Liver (tissue), 9 donors: ENCODE data around the gene TBC1D9B. TPM values are rescaled to one million over a fixed set of nuclear protein-coding genes. Genes with fewer than 3 reads are reported as not detected.

Source experiments
- DNase-seq: peaks from one replicate; pipeline ENCODE4 v3.0.0-alpha.2; 2017; ENCODE audit warnings: low spot score
- H3K27ac ChIP-seq, 2 donors: one replicate each; pipeline ENCODE4 v1.7.0; 2013; ENCODE audit warnings: inconsistent platforms in 2 of 2, low read length in 2 of 2, control low read depth in 1 of 2, low read depth in 1 of 2, mild to moderate bottlenecking in 1 of 2
- H3K27me3 ChIP-seq, 4 donors: one replicate each; pipeline versions ENCODE4 v1.6.1 to v1.7.0; 2013; ENCODE audit warnings: low read length in 3 of 4, inconsistent platforms in 1 of 4, mild to moderate bottlenecking in 1 of 4, moderate library complexity in 1 of 4; ENCODE audit not compliant: control insufficient read depth in 4 of 4, insufficient read depth in 4 of 4
- H3K36me3 ChIP-seq, 4 donors: one replicate each; pipeline versions ENCODE4 v1.6.1 to v1.7.0; 2013; ENCODE audit warnings: low read length in 3 of 4, mild to moderate bottlenecking in 3 of 4, low read depth in 1 of 4, moderate library complexity in 1 of 4; ENCODE audit not compliant: control insufficient read depth in 4 of 4, insufficient read depth in 3 of 4
- H3K4me1 ChIP-seq, 4 donors: one replicate each; pipeline versions ENCODE4 v1.6.1 to v1.7.0; 2013; ENCODE audit warnings: low read length in 3 of 4, mild to moderate bottlenecking in 3 of 4, moderate library complexity in 1 of 4; ENCODE audit not compliant: control insufficient read depth in 4 of 4, insufficient read depth in 4 of 4
- H3K4me3 ChIP-seq, 3 donors: one replicate each; pipeline versions ENCODE4 v1.6.1 to v1.7.0; 2013; ENCODE audit warnings: low read length in 3 of 3, control low read depth in 1 of 3, low read depth in 1 of 3, mild to moderate bottlenecking in 1 of 3
- H3K9ac ChIP-seq, 2 donors: one replicate each; pipeline ENCODE4 v1.7.0; 2013; ENCODE audit warnings: low read length in 2 of 2, mild to moderate bottlenecking in 2 of 2, moderate library complexity in 2 of 2, control low read depth in 1 of 2, low read depth in 1 of 2
- H3K9me3 ChIP-seq, 4 donors: one replicate each; pipeline versions ENCODE4 v1.6.1 to v1.7.0; 2013; ENCODE audit warnings: low read length in 3 of 4; ENCODE audit not compliant: control insufficient read depth in 4 of 4
- ATF3 ChIP-seq: IDR thresholded peaks from 2 replicates; pipeline ENCODE4 v1.6.1; 2016; ENCODE audit warnings: antibody characterized with exemption
- CTCF ChIP-seq: fragments of 150-350 bp; IDR thresholded peaks from 2 replicates; pipeline ENCODE4 v1.5.1; 2017; ENCODE audit warnings: improper control_type of control experiment, low read depth, low read length; ENCODE audit not compliant: missing input control
- EGR1 ChIP-seq, 2 donors: IDR thresholded peaks; 2 replicates each; pipeline ENCODE4 v1.6.1; 2016 to 2018; ENCODE audit warnings: antibody characterized with exemption in 2 of 2, low read depth in 2 of 2
- FOXA1 ChIP-seq: IDR thresholded peaks from 2 replicates; pipeline ENCODE4 v1.6.1; 2016; ENCODE audit warnings: antibody characterized with exemption
- GABPA ChIP-seq, 2 donors: IDR thresholded peaks in 1 of 2; conservative IDR thresholded peaks in 1 of 2; 2 replicates each; pipeline ENCODE4 v1.6.1; 2016; ENCODE audit warnings: antibody characterized with exemption in 2 of 2, mild to moderate bottlenecking in 1 of 2, moderate library complexity in 1 of 2
- HNF4G ChIP-seq: IDR thresholded peaks from 2 replicates; pipeline ENCODE4 v1.6.1; 2016; ENCODE audit warnings: antibody characterized with exemption
- JUND ChIP-seq, 2 donors: IDR thresholded peaks; 2 replicates each; pipeline ENCODE4 v1.6.1; 2016; ENCODE audit warnings: antibody characterized with exemption in 2 of 2
- NR2F2 ChIP-seq: IDR thresholded peaks from 2 replicates; pipeline ENCODE4 v1.6.1; 2016; ENCODE audit warnings: antibody characterized with exemption
- RAD21 ChIP-seq, 2 donors: IDR thresholded peaks; 2 replicates each; pipeline ENCODE4 v1.6.1; 2016; ENCODE audit warnings: antibody characterized with exemption in 2 of 2, mild to moderate bottlenecking in 2 of 2
- REST ChIP-seq: IDR thresholded peaks from 2 replicates; pipeline ENCODE4 v1.6.1; 2016; ENCODE audit warnings: antibody characterized with exemption, mild to moderate bottlenecking
- RXRA ChIP-seq, 2 donors: IDR thresholded peaks; 2 replicates each; pipeline ENCODE4 v1.6.1; 2017 to 2018; ENCODE audit warnings: antibody characterized with exemption in 2 of 2, mild to moderate bottlenecking in 1 of 2
- SP1 ChIP-seq: IDR thresholded peaks from 2 replicates; pipeline ENCODE4 v1.6.1; 2018; ENCODE audit warnings: antibody characterized with exemption, mild to moderate bottlenecking
- TAF1 ChIP-seq: conservative IDR thresholded peaks from 2 replicates; pipeline ENCODE4 v1.6.1; 2016; ENCODE audit warnings: antibody characterized with exemption, mild to moderate bottlenecking
- ZBTB33 ChIP-seq: IDR thresholded peaks from 2 replicates; pipeline ENCODE4 v1.6.1; 2016; ENCODE audit warnings: antibody characterized with exemption
- WGBS: extraction: QIAGEN DNeasy Blood & Tissue Kit; methylation state at CpG from one replicate; pipeline ENCODE4 v1.1.7; 2013; 5-methylcytosine and 5-hydroxymethylcytosine counted together
- polyA plus RNA-seq, 2 donors: library from polyadenylated mRNA; stranded (reverse) in 1 of 2; unstranded in 1 of 2; fragments of 200-250 nt in 1 of 2; fragments of >200 nt in 1 of 2; fragmentation: Nextera tagmentation in 1 of 2; extraction: Ambion mirVana in 1 of 2; gene quantifications; one replicate each; pipeline versions ENCODE4 v1.2.1 to v1.2.3, GENCODE V29; 2013 to 2015
- total RNA-seq, 2 donors: library from RNA; depleted of rRNA; stranded (reverse); fragments of >200 nt; gene quantifications; one replicate each; pipeline ENCODE4 v1.2.3, GENCODE V29; 2014
- donor health status: healthy.
- donor health status: healthy.
- donor health status: healthy.
- donor health status: healthy.
- donor health status: healthy.

The TBC1D9B gene
- total and polyA plus RNA-seq, 4 donors: 23.1 to 55.4 (median 38.7) TPM

GRCh38 chr5:179889885-179890284 lies 17.8 kb downstream of the TBC1D9B start (continued):
- TF ChIP-seq REST (no peak), EGR1 (IDR thresholded peaks at IDR 0.05; ENCODE audit: low read depth in 2 of 2) (no peak), NR2F2 (no peak), TAF1 (no peak), HNF4G (no peak), RAD21 (IDR thresholded peaks at IDR 0.05) (no peak), GABPA (IDR thresholded peaks at IDR 0.05 in 1 of 2, conservative IDR thresholded peaks at IDR 0.05 in 1 of 2) (no peak), FOXA1 (no peak), RXRA (IDR thresholded peaks at IDR 0.05) (no peak)

GRCh38 chr5:179887802-179888201 lies 19.9 kb downstream of the TBC1D9B start:
- H3K9ac ChIP-seq: no peak overlapping the region
- DNase-seq: no peak
- no peaks in the 10 kb centered on the region for H3K4me1 ChIP-seq
- H3K4me3 ChIP-seq: no peak overlapping the region
- peaks cover 2 to 6% (median 4%) of the 10 kb centered on the region in 4 donors for H3K9me3 ChIP-seq
- peaks cover 19 to 85% (median 67%) of the 10 kb centered on the region in 4 donors for H3K36me3 ChIP-seq
- TF ChIP-seq ATF3 (no peak), FOXA1 (no peak), ZBTB33 (no peak), EGR1 (IDR thresholded peaks at IDR 0.05; ENCODE audit: low read depth in 2 of 2) (no peak), SP1 (no peak), CTCF (no peak)
- WGBS: 97% methylated on average over 6 of the region's 6 CpGs
- H3K27me3 ChIP-seq: no peaks in the 10 kb centered on the region
- H3K27ac ChIP-seq: no peak overlapping the region

- Histone ChIP-seq H3K9ac (no peak overlapping the region), H3K27me3 (no peaks in the 10 kb centered on the region), H3K4me1 (no peaks in the 10 kb centered on the region), H3K9me3 (peaks cover 5 to 11% (median 8%) of the 10 kb centered on the region in 4 donors), H3K4me3 (no peak overlapping the region), H3K27ac (no peak overlapping the region), H3K36me3 (peaks cover 17 to 82% (median 60%) of the 10 kb centered on the region in 4 donors)
- no peak for DNase-seq
- TF ChIP-seq CTCF: no peak
- TF ChIP-seq JUND (IDR thresholded peaks at IDR 0.05): no peak
- 96% methylated on average over 11 of the region's 11 CpGs for WGBS
These were observed 20.6 kb downstream of the TBC1D9B start for GRCh38 chr5:179887095-179887494.
